Fibroblast of peridontal ligament (primary cell): ENCODE results near the gene SIAE.
"Not testable (repeated sequence)": the region's sequence is repeated elsewhere in the genome, so short reads cannot be mapped to it uniquely, and the experiment has no call there.

Experiments
- DNase-seq: peaks from one replicate; pipeline ENCODE4 v3.0.0-alpha.2; 2010; ENCODE audit errors: extremely low read depth

Gene SIAE

GRCh38 chr11:124625504-124626168 lies 47.9 kb downstream of the SIAE start:
- DNase-seq = no peak

GRCh38 chr11:124623861-124624525 lies 49.5 kb downstream of the SIAE start:
- DNase-seq = peak; percentile 47

DNA sequence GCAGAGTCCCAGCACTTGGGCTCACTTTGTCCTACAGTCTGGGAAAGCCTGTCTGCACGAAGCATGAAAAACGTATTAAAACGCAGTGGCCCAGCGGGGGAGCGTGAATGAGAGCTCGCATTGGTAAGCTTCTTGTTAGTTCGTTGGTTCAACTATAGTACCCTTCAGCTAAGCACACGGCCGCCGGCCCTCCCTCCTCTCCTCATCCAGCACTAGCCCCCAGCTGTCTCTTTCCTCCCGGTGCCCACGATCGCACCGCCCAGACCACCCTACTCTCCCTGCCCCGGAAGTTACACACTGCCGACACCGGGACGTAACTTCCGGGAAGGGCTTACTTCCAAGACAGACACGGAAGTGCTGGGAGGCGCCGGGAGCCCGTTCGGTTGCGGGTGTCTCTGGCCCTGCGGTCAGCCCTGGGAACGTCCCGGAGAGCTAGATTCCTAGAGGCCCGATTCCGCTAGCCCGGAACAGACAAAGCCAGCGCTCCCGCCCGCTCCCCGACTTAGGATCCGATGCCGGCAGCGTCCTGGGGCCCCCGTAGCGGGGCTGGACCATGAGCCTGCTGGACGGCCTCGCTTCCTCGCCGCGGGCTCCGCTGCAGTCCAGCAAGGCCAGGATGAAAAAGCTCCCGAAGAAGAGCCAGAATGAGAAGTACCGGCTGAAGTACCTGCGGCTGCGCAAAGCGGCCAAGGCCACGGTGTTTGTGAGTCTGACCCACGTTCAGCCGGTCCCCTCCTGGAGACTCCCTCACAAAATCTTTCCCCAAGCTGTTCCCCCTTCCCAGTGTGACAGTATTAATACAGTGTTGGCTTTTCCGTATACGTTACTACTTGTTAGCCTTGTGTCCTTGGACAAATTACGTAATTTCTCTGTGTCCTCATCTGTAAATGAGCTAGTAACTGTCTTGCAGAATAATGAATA lies 50.7 kb downstream of the SIAE start, which contains the start of gene TBRG1:
Gene TBRG1 (plus strand): TSS at position 334 of the 921 bp plus-strand sequence. CDS start 220 bp downstream, at position 554.
- peak; percentile 87 for DNase-seq

DNA sequence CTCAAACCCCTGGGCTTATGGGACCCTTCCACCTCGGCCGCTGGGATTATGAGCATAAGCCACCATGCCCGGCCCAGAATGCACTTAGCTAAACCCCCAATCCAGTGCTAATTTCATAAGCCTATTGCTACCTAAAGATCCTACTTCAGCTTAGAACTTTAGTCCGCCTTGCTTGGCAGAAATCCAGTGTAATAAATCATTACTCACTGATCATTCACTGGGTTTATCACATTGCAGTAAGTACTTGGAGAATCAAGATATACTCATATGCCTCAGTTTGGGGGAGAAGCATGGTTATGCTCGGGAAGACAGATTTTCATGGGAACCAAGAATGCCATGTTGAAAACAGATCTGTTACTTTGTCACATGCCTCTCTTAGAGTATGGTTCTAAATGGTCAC lies 54.7 kb downstream of the SIAE start:
- no peak for DNase-seq

DNA sequence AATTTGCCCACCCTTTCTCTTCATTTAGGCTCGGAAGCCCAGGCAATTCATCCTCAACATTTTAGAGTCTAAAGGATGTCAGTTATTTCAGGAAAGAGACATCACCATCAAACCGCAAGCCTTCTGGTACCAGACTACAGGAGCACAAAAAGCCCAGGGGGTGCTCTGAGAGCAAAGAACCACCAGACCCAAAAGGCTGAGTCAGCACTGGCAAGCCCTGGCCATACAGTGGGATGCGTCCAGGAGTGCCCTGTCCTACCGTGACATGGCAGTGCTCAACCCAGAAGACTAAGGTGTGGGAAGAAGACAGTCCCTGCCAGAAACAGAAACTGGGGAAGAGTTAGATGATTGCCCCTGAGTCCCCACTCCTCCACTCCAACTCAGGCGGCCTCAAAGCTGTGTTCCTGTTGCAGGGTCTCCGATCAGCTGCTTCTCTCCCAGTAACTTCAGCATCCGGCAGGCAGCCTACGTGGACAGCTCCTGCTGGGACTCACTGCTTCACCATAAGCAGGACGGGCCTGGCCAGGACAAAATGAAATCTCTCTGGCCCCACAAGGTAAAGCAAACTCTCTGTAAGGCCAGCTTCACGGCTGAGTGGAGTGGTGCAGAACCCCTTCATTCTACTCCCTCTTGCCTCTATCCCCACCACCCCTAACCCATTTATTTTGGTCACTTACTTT lies 60.8 kb downstream of the SIAE start:
- no peak for DNase-seq

GRCh38 chr11:124612045-124612444 lies 61.5 kb downstream of the SIAE start:
- no peak for DNase-seq

GRCh38 chr11:124611064-124611463 lies 62.5 kb downstream of the SIAE start, which contains the start of gene PANX3:
Gene PANX3, plus strand, starts transcription at chr11:124611428. Its CDS starts 129 bp downstream, at chr11:124611557.
- peak; percentile 78 for DNase-seq

- no peak for DNase-seq
Measured at GRCh38 chr11:124610295-124610694, 63.2 kb downstream of the SIAE start.

GRCh38 chr11:124608147-124608546 lies 65.4 kb downstream of the SIAE start:
- no peak for DNase-seq

- DNase-seq = no peak
Measured at GRCh38 chr11:124605719-124606118, 67.8 kb downstream of the SIAE start.

GRCh38 chr11:124602723-124603122 lies 70.8 kb downstream of the SIAE start:
- DNase-seq = not testable (repeated sequence)

GRCh38 chr11:124602193-124602592 lies 71.3 kb downstream of the SIAE start:
- DNase-seq = no peak

DNA sequence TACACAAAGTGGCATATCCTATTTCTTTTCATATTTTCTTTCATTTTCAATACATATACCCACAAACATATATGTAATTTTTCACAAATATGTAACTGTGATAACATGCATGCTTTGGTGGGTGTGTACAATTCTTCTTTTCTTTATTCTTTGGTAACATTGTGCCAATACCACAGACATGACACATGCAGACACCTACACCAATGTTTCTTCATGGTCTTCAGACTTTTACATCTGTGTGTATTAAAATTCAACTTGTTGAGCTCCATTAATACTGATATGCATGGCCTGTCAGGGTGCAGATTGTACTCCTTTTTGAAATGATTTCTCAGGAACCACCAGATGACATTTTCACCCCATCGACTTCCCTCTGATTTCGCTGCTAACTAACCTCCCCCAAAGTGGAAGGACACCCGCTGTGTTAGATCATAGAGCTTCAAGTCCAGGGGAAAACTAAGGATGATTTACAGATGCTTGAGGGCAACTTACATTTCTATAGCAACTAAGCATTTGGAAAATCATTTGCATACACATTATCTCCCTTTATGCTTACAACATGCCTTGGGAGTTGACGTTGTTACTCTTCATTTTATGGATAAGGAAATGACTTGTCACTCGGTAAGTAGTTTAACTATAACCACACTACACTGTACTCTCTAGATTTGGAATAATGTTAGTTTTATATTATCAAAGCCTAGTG lies 72.8 kb downstream of the SIAE start:
- DNase-seq = no peak

DNA sequence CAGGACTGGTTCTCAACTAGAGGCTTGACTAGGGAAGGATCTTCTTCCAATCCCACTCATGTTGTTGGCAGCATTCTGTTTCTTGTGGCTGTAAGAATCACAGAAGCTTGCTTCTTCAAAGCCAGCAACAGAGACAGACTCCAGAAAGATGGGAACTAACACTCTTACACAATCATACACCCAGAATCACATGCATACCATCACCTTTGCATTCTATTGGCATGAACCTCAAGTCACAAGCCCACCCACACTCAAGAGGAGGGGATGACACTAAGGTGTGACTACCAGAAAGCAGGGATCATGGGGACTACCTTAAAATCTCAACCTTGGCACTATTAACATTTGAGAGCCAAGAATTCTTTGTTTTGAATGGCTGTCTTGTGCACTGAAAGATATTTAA lies 75.9 kb downstream of the SIAE start:
- DNase-seq = no peak

GRCh38 chr11:124595302-124595701 lies 78.2 kb downstream of the SIAE start:
- no peak for DNase-seq

DNA sequence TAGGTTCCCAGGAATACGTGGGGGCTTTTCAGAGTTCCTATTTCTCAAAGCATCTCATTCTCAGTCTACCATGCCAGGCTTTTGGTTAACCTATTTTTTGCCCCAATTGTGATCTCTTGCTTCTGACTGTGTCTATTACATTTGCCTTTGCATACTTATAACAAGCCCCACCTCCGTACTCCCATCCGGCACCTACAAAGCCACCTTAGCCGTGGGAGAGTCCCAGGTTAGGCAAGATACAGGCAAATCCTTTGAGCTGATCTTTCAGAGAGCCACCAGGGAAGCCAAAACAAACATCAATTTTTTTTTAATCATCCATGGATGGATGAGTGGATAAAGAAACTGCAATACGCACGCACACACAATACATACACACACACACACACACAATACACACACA lies 80.9 kb downstream of the SIAE start:
- no peak for DNase-seq

DNA sequence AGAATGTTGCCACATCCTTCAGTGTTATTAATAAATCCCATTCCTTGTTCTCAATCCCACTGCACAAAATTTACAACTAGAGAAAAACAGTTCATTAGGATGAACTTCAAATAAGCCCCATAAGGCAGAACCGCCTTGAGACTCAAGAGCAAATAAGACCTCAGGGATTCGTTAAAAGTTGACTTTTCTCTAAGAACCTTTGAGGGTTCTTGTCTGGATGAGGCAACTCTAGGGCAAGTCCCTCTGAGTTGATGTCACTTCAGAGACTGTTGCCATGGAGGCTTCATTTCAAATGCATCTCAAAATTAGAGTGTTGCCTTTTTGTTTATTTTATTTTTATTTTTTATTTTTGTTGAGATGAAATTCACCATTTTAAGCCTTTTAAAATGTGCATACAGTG lies 82.1 kb downstream of the SIAE start:
- DNase-seq = no peak

- DNase-seq = peak; percentile 75
Measured at GRCh38 chr11:124586238-124586860, 87.2 kb downstream of the SIAE start.

DNA sequence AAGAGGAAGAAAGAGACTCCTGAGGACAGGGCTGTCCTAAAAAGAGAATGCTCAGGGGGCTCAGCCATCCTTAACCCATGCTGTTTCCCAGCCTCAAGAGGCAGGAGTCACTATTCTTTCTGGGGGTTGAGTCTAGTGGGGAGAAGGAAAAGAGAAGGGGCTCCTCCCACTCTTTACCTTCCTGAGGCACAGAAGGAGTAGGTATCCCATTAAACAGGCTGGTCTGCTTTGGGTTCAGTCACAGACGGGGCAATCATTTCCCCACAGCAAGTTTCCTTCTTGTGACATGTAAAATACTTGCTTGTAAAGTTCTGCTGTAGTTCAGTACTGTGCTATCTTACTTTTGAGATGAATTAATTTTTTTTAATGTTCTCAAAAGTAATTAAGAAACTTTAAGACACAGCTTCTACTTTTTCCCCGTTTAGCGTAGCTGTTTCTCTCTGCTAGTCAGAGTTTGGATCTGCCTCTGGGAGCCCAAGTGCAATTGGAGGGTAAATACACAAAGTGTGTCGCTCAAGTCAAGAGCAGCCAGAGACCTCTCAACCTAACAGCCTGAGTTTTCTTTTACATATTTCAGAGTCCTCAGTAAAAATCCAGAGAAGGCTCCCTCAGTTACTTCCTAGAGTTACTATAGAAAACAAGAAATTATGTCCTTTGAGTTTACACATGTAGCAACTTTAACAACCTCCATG lies 88.7 kb downstream of the SIAE start:
- no peak for DNase-seq

GRCh38 chr11:124583781-124584180 lies 89.8 kb downstream of the SIAE start:
- DNase-seq = no peak
